SJSA1 (cell line): ENCODE data around the gene BAG1. TPM values are rescaled to one million over a fixed set of nuclear protein-coding genes. Genes with fewer than 3 reads are reported as not detected.
A peak's percentile ranks its signal among the peaks of the same experiment; 100 is the strongest.

ENCODE experiments used
- DNase-seq, 2 experiments: peaks; one replicate each; pipeline ENCODE4 v3.0.0-alpha.2; 2015 to 2020; ENCODE audit warnings: low spot score in 2 of 2, low read depth in 1 of 2
- H3K27ac ChIP-seq: fragments of 250-450 bp; sonication (Bioruptor Pico); 2 replicates; pipeline ENCODE4 v1.5.1; 2020; ENCODE audit warnings: mild to moderate bottlenecking, moderate library complexity
- H3K27me3 ChIP-seq: fragments of 250-450 bp; sonication (Bioruptor Pico); replicated peaks from 2 replicates; pipeline ENCODE4 v1.5.1; 2020; ENCODE audit warnings: mild to moderate bottlenecking, moderate library complexity
- H3K36me3 ChIP-seq: fragments of 250-450 bp; sonication (Bioruptor Pico); 2 replicates; pipeline ENCODE4 v1.5.1; 2020; ENCODE audit warnings: mild to moderate bottlenecking
- H3K4me1 ChIP-seq: fragments of 250-450 bp; sonication (Bioruptor Pico); replicated peaks from 2 replicates; pipeline ENCODE4 v1.6.1; 2021; ENCODE audit warnings: mild to moderate bottlenecking
- H3K4me3 ChIP-seq: fragments of 250-450 bp; sonication (Bioruptor Pico); 2 replicates; pipeline ENCODE4 v1.5.1; 2020; ENCODE audit warnings: mild to moderate bottlenecking
- H3K9me3 ChIP-seq: fragments of 250-450 bp; sonication (Bioruptor Pico); replicated peaks from 2 replicates; pipeline ENCODE4 v1.5.1; 2020; ENCODE audit warnings: mild to moderate bottlenecking
- total RNA-seq: library from RNA; depleted of rRNA; stranded (reverse); fragments of >200 nt; shearing (Covaris generic); gene quantifications from 2 replicates; pipeline ENCODE4 v1.2.3, GENCODE V29; 2014

BAG1 gene
- total RNA-seq, 1 experiment from 2014 or later = 25.0 TPM

DNA sequence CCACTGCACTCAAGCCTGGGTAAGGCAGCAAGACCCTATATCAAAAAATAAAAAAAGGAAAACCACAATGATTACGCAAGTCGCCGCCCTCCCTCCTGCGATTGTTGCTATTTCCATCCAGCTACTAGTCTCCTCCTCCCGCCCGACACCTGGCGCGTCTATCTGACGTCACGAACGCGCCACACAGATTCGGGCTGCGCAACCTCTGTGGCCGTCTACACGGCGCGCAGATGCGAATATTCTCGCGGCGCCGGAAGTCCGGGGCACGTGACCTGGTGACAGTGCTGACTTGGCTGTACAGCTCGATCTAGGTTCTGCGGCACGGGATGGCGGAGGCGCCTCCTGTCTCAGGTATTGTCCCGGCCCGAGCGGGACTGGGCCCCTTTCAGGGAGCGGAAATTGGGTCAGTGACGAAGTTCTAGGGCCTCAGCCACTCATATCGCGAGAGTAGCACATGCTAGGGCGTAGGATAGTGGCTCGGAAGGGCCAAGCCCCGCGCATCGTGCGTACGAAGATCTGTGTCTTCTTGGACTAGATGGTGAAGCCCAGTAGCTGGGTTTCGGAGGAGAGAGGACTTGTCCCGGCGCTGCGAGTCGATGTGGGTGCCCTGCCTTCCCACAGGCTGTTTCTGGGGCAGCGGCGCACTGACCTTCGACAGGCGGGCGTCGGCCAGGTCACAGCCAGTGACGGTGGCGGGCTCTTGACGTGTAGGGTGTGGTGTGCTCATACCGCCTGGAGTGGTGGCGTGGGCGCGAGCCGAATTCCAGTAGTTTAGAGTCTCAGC lies 25.9 kb upstream of the BAG1 start, which contains the start of gene NFX1:
NFX1 (plus strand) TSS at position 270 of the 784 bp plus-strand sequence; CDS start at position 327, 57 bp downstream.
- Histone ChIP-seq H3K27me3 (no peaks in the 10 kb centered on the region), H3K27ac (peak within 1 kb of the TSS; percentile 97), H3K4me1 (peaks cover 6% of the 10 kb centered on the region), H3K36me3 (peaks cover 26% of the 10 kb centered on the region), H3K4me3 (peak within 1 kb of the TSS; percentile 68), H3K9me3 (no peaks in the 10 kb centered on the region)
- DNase-seq = peak; percentile 90 to 94

DNA sequence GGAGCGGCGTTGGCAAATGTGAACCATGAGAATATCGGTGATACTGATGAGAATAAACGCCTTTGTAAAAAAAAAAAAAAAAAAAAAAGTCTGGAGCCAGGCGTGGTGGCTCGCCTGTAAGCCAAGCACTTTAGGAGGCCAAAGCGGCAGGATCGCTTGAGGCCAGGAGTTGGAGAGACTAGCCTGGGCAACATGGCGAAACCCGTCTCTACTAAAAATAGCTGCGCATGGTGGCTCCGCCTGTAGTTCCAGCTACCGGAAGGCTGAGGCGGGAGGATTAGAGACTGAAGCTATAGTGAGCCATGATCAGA lies 25.4 kb upstream of the BAG1 start:
- no peaks in the 10 kb centered on the region for H3K27me3 ChIP-seq

DNA sequence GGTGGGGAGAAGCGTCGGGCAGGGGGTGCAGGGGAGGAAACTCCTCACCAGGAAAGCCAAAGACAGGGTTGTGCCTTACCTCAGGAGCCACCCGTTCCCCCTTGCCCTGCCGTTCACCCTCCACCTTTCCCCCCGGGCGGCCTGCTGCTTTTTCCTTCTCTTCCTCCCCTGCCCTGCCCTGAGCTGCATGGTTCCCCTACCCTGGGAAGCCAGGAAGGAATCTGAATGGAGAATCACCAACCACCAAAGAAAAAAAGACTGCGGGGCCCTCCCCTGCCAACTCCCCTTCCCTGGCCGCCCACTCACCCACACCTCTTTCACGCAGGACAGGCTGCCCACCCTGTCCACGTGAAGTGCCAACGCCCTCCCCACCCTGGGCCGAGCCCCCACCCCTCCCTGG lies 25.0 kb upstream of the BAG1 start:
- peak overlapping the region; percentile 68; the same call in 1 of the 2 replicates for H3K4me3 ChIP-seq
- no peak for DNase-seq
- H3K4me1 ChIP-seq = peaks cover 6% of the 10 kb centered on the region
- no peaks in the 10 kb centered on the region for H3K9me3 ChIP-seq
- H3K27ac ChIP-seq = peak overlapping the region; percentile 97; the same call in 1 of the 2 replicates
- H3K27me3 ChIP-seq = no peaks in the 10 kb centered on the region
- H3K36me3 ChIP-seq = peaks cover 21% of the 10 kb centered on the region

More for the DNA sequence above, 25.4 kb upstream of the BAG1 start:
- Histone ChIP-seq H3K27ac (peak overlapping the region; percentile 97), H3K4me3 (peak overlapping the region; percentile 68), H3K36me3 (peaks cover 22% of the 10 kb centered on the region), H3K9me3 (no peaks in the 10 kb centered on the region), H3K4me1 (peaks cover 6% of the 10 kb centered on the region)
- no peak for DNase-seq

DNA sequence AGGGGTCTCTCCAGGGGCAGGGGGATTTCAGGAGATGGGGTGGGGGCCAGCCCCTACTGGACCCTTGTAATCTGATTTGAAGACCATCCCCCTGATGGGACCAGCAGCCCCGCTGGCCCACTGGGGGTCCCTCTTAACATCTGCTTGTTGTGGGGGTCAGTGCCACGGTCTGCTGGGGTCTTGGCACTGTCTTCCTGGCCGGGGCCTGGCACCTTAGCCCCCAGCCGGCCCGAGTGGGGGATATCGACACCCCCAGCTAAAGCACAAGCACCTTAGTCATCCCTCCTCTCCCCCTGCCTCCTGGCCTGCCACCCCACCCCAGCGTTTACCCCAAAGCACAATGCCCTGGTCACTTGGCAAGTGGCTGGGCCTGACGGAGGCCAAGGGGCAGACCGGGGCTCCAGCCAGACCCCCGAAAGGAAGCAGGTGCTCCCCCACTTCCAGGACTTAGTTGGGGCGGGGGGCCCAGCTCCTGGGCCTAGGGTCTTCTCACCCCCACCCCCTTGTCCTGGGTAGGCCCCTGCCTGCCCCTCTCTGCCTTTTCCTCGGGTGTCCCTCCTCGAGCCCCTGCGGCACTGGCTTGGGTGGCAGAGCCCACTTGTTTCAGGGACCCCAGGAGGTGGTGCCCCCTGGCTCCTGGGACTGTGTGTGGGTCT lies 24.4 kb upstream of the BAG1 start:
- no peaks in the 10 kb centered on the region for H3K9me3 ChIP-seq
- H3K27ac ChIP-seq = no peak overlapping the region
- peaks cover 6% of the 10 kb centered on the region for H3K4me1 ChIP-seq
- peaks cover 21% of the 10 kb centered on the region for H3K36me3 ChIP-seq
- DNase-seq = no peak
- no peak overlapping the region for H3K4me3 ChIP-seq
- H3K27me3 ChIP-seq = no peaks in the 10 kb centered on the region

DNA sequence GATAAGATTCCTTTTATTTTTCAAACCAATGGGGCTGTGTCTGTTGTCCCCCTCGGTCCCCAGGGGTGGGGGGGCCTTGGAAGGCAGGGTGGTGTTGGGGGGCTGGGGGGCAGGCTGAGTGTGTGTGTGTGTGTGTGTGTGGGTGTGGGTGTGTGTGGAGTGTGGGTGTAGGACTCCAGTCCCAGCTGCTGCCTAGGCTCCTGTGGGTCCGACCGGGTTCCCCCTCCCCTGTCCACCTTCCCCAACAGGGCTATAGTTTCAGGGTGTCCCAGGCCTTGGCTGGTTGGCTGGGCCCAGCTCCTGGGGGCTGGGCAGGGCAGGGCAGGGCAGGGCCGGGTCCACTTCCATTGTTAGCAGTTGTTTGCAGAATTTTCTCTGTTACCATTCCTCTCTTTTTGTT lies 23.7 kb upstream of the BAG1 start:
- H3K4me1 ChIP-seq = peaks cover 6% of the 10 kb centered on the region
- H3K4me3 ChIP-seq = no peak overlapping the region
- H3K9me3 ChIP-seq = no peaks in the 10 kb centered on the region
- H3K36me3 ChIP-seq = peaks cover 18% of the 10 kb centered on the region
- H3K27ac ChIP-seq = no peak overlapping the region
- H3K27me3 ChIP-seq = no peaks in the 10 kb centered on the region
- no peak for DNase-seq

DNA sequence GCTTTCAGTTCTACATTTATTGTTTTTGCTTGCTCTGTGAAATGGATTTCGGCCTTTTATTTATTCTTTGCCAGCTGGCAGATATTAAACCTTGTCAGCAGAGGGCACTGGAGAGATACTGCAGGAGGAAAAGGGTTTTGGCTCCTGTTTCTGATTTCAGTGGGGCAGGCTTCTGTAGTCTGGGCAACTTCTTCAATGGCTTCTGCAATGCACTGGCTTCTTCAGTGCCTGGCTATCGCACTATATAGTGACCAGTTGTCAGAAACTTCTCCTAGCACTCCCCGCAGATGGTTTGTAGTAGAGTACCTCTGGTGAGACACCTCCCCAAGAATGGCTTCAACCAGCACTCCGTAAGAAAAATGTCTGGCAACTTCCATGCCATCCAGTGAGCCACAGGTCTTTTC lies 22.6 kb upstream of the BAG1 start:
- DNase-seq = peak; percentile 4 to 43
- Histone ChIP-seq H3K36me3 (peaks cover 9% of the 10 kb centered on the region), H3K4me3 (no peak overlapping the region), H3K27ac (no peak overlapping the region), H3K27me3 (no peaks in the 10 kb centered on the region), H3K9me3 (no peaks in the 10 kb centered on the region), H3K4me1 (peaks cover 6% of the 10 kb centered on the region)

DNA sequence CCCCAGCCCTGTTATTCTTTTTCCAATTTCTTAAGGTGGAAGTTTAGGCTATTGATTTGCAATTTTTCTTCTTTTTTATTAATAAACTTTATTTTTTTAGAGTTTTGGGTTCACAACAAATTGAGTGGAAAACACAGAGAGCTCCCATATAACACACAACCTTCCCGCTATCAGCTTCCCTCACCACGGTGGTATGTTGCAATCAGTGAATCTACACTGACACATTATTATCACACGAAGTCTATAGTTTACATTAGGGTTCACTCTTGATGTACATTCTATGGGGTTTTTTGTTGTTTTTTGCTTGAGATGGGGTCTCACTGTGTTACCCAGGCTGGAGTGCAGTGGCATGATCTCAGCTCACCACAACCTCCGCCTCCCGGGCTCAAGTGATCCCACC lies 21.0 kb upstream of the BAG1 start:
- no peaks in the 10 kb centered on the region for H3K27me3 ChIP-seq
- no peak overlapping the region for H3K4me3 ChIP-seq
- H3K36me3 ChIP-seq = peaks cover 2% of the 10 kb centered on the region
- no peak overlapping the region for H3K27ac ChIP-seq
- no peaks in the 10 kb centered on the region for H3K4me1 ChIP-seq
- DNase-seq = no peak
- H3K9me3 ChIP-seq = no peaks in the 10 kb centered on the region

DNA sequence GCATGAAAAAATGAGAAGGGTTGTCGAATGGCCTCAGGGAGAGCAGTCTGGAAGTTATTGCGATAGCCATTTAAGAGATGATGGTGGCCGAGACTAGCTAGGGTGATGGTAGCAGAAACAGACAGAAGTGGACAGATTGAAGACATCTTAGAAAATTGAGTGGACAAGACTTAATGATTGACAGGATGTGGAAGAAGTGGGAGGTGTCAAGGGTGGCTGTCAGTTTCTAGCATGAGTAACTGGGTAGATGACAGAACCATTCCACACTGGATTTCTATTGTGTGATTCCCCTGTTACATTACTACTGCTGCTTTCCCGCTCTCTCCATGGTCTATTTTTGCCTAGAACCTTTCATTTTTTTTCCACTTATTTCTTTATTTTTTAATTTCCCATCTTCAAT lies 13.0 kb upstream of the BAG1 start:
- H3K27me3 ChIP-seq = no peaks in the 10 kb centered on the region
- no peaks in the 10 kb centered on the region for H3K4me1 ChIP-seq
- no peak for DNase-seq
- H3K27ac ChIP-seq = no peak overlapping the region
- no peaks in the 10 kb centered on the region for H3K9me3 ChIP-seq
- H3K4me3 ChIP-seq = no peak overlapping the region
- H3K36me3 ChIP-seq = peaks cover 16% of the 10 kb centered on the region

DNA sequence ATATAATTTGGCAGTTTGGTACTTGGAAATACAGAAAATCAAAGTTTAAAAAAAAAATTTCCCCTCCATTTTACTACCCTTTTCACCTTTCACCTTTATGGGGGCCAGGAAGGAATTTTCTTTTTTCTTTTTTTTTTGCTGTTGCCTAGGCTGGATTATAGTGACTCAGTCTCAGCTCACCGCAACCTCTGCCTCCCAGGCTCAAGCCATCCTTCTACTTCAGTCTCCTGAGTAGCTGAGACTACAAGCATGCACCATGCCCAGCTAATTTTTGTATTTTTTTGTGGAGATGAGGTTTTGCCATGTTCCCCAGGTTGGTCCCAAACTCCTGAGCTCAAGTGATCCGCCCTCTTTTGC lies 9.4 kb upstream of the BAG1 start:
- Histone ChIP-seq H3K4me1 (no peaks in the 10 kb centered on the region), H3K4me3 (no peak overlapping the region), H3K36me3 (peaks cover 22% of the 10 kb centered on the region), H3K9me3 (no peaks in the 10 kb centered on the region), H3K27ac (no peak overlapping the region), H3K27me3 (no peaks in the 10 kb centered on the region)
- no peak for DNase-seq

DNA sequence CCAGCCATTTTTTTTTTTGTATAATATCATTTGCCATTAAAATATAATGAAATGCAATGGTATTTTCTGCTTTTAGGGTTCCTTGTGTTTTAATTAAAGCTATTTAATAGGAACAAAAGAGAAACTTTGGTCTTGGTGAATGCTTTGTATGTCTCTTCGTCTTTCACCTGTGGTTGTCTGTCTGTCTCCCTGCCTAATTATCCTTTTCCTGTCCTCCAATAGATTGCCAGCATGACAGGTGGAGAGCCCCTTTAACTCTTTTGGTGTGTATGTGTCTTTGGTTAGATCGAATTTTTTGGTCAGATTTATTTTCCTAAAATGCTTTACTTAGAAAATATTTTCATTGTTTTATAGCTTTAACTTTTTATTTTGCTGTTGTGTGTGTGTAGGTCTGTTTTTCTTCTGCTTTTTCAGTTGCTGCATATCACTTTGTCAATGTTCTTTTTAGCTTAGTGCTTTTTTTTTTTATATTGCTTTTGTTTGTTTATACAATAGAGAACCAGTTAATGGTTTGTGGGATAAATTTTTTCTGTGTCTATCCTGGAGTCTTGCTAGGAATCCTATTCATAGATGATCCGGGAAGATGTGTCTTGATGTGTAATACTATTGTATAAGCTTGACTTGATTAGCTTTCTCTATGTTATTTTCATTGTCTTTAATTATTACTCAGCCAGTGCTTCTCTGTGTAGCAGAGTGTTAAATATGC lies 8.9 kb upstream of the BAG1 start:
- Histone ChIP-seq H3K4me1 (no peaks in the 10 kb centered on the region), H3K27me3 (no peaks in the 10 kb centered on the region), H3K4me3 (no peak overlapping the region), H3K36me3 (peaks cover 22% of the 10 kb centered on the region), H3K27ac (no peak overlapping the region), H3K9me3 (no peaks in the 10 kb centered on the region)
- DNase-seq = peak in 1 of 2 experiments; percentile 6

DNA sequence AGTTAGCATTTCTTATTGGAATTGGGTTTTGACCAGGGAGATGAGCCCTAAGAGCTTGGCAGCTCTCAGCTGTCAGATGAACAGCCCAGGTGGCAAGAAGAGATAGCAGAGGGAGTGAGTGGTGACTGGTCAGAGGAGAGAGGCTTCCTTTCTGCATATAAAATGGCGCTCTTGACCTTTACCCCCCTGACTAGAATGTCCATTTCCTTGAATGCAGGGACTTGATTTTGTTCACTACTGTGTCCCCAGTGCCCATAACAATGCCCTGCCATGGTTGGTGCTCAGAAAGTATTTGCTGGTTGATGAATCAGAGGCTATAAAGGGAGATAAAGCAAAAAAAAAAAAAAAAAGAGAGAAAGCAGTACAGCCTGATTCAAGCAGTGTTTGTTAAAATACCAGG lies 7.6 kb upstream of the BAG1 start:
- no peak for DNase-seq
- H3K9me3 ChIP-seq = no peaks in the 10 kb centered on the region
- no peaks in the 10 kb centered on the region for H3K4me1 ChIP-seq
- peaks cover 21% of the 10 kb centered on the region; the same call in 1 of the 2 replicates for H3K36me3 ChIP-seq
- no peak overlapping the region for H3K27ac ChIP-seq
- H3K4me3 ChIP-seq = no peak overlapping the region
- no peaks in the 10 kb centered on the region for H3K27me3 ChIP-seq

DNA sequence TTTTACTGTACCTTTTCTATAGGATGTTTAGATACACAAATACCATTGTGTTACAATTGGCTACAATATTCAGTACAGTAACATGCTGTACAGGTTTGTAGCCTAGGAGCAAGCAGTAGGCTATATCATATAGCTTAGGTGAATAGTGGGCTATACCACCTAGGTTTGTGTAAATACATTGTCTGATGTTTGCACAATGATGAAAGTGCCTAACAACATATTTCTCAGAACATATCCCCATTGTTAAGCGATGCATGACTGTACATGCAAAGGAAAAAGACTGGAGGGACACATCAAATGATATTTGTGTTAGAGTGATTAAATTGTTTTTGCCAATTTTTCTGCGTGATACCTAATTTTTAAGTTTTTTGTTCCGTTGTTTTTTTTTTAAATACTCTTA lies 5.6 kb upstream of the BAG1 start:
- H3K36me3 ChIP-seq = peaks cover 21% of the 10 kb centered on the region
- no peaks in the 10 kb centered on the region for H3K9me3 ChIP-seq
- no peak overlapping the region for H3K27ac ChIP-seq
- no peaks in the 10 kb centered on the region for H3K27me3 ChIP-seq
- DNase-seq = no peak
- H3K4me1 ChIP-seq = peaks cover 6% of the 10 kb centered on the region
- no peak overlapping the region for H3K4me3 ChIP-seq

DNA sequence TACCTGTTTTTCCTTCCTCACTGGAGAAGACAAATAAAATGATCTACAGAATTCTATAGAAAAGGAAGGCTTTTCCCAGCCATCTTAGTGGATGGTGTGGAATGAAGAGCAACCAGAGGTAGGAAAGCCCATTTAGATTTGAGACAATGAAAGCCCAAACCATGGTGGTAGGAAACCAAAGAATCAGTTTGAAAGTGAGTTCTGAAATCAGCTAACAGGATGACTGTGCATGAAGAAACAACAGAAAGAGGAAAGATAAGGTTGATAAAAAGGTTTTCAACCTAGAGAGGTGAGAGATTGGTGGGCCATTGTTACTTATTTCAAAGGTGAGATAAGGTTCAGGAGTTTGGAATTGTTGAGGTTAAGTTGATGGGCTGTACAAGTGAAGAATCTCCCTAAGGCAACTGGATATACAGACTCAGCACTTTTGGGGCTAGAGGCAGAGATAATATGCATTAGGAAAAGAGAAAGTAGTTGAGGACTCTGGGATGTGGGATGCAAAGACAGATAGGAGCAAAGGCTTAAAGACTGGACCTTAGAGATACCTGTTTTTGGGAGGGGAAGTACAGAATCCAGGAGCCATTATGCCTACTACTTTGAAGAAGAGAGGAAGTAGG lies 2.8 kb upstream of the BAG1 start:
- Histone ChIP-seq H3K4me1 (peaks cover 6% of the 10 kb centered on the region), H3K4me3 (no peak overlapping the region), H3K27me3 (no peaks in the 10 kb centered on the region), H3K36me3 (peaks cover 21% of the 10 kb centered on the region), H3K27ac (no peak overlapping the region), H3K9me3 (no peaks in the 10 kb centered on the region)
- DNase-seq = no peak
